ENCODE results near the gene PPFIBP2. TPM values are rescaled to one million over a fixed set of nuclear protein-coding genes. Genes with fewer than 3 reads are reported as not detected.
A peak's percentile ranks its signal among the peaks of the same experiment; 100 is the strongest.

The PPFIBP2 gene
- total RNA-seq, 1 donor from 2014 or later, result 10.1 TPM

GRCh38 chr11:7509966-7510365 lies 3.8 kb upstream of the PPFIBP2 start:
- peaks cover 23% of the 10 kb centered on the region for H3K27me3 Mint-ChIP-seq (ENCODE audit: low read depth)
- TF ChIP-seq, protein P1, sequence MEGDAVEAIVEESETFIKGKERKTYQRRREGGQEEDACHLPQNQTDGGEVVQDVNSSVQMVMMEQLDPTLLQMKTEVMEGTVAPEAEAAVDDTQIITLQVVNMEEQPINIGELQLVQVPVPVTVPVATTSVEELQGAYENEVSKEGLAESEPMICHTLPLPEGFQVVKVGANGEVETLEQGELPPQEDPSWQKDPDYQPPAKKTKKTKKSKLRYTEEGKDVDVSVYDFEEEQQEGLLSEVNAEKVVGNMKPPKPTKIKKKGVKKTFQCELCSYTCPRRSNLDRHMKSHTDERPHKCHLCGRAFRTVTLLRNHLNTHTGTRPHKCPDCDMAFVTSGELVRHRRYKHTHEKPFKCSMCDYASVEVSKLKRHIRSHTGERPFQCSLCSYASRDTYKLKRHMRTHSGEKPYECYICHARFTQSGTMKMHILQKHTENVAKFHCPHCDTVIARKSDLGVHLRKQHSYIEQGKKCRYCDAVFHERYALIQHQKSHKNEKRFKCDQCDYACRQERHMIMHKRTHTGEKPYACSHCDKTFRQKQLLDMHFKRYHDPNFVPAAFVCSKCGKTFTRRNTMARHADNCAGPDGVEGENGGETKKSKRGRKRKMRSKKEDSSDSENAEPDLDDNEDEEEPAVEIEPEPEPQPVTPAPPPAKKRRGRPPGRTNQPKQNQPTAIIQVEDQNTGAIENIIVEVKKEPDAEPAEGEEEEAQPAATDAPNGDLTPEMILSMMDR (conservative IDR thresholded peaks at IDR 0.05), result no peak
- peak overlapping the region; percentile 25 for H3K4me3 Mint-ChIP-seq
- H3K36me3 Mint-ChIP-seq (ENCODE audit: low read depth), result no peaks in the 10 kb centered on the region
- no peak overlapping the region for H3K27ac Mint-ChIP-seq (ENCODE audit: unreplicated experiment)
- DNase-seq (ENCODE audit: low read depth, low spot score), result no peak
- H3K9me3 Mint-ChIP-seq, result peaks cover 3% of the 10 kb centered on the region
- peaks cover 26% of the 10 kb centered on the region for H3K4me1 Mint-ChIP-seq

GRCh38 chr11:7511401-7511800 lies 2.4 kb upstream of the PPFIBP2 start:
- H3K4me3 Mint-ChIP-seq, result peak overlapping the region; percentile 78
- H3K27ac Mint-ChIP-seq (ENCODE audit: unreplicated experiment), result no peak overlapping the region
- peaks cover 38% of the 10 kb centered on the region for H3K27me3 Mint-ChIP-seq (ENCODE audit: low read depth)
- no peak for DNase-seq (ENCODE audit: low read depth, low spot score)
- H3K4me1 Mint-ChIP-seq, result peaks cover 26% of the 10 kb centered on the region
- no peaks in the 10 kb centered on the region for H3K36me3 Mint-ChIP-seq (ENCODE audit: low read depth)
- H3K9me3 Mint-ChIP-seq, result no peaks in the 10 kb centered on the region
- TF ChIP-seq, protein P1 (conservative IDR thresholded peaks at IDR 0.05), result no peak

DNA sequence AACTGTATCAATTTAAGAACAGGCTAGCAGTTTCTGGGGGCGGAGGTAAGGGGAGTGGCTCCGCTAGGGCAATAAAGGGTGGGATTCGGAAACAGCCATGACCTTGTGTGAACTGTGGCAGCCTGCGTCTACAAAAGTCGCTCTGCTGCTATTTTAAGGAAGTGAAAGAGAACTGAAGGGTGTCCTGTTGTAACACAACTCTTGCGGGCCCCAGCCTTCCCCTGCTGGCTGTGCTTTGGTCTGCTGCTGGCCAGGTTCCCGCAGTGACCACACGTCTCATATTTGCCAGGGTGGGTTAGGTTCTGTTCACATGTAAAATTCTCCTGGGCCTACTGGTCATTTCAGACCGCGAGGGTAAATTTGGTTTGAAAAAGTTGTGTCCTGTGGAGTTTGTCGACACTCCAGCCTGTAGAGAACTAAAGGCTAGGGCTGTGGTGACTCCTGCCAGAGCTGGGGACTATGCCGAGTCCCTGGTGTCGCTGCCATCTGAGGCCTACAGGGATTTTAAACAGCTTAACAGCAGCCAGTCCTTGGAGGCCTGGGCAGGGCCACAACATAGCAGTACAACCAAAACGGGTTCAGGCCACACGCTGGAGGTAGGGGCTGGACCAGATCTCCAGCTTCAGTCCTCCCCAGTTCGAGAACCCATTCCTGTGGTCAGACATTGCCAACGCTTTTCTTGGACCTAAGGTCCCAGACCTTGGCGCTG lies 1.1 kb upstream of the PPFIBP2 start:
- Mint-ChIP-seq H3K4me3 (peak overlapping the region; percentile 95), H3K9me3 (no peaks in the 10 kb centered on the region), H3K36me3 (ENCODE audit: low read depth) (no peaks in the 10 kb centered on the region), H3K4me1 (peaks cover 26% of the 10 kb centered on the region), H3K27me3 (ENCODE audit: low read depth) (peaks cover 43% of the 10 kb centered on the region), H3K27ac (ENCODE audit: unreplicated experiment) (no peak overlapping the region)
- DNase-seq (ENCODE audit: low read depth, low spot score), result peak; percentile 1
- TF ChIP-seq, protein P1 (conservative IDR thresholded peaks at IDR 0.05), result no peak

GRCh38 chr11:7514099-7514591 lies 346 bp downstream of the PPFIBP2 start:
- H3K4me1 Mint-ChIP-seq, result peaks cover 26% of the 10 kb centered on the region

DNA sequence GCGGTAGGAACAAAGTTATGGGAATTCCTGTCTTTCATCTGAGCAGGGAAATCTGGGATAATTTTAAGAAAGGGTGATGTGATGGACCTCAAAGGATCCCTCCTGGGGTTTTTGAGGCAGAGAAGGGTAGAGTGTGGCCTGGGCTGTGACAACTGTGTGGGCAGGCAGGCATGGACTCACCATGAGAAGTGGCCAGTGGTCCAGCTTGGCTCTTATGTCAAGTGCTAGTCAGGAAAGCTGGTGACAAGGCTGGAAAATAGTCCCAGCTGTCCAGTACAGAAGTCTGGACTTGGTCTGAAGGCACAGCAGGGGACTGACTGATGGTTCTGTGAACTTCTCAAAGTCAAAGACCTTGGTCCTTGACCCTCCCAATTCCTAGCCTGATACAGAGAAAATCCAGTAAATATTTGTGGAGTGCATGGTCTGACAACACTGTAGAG lies 1.7 kb downstream of the PPFIBP2 start:
- no peak for DNase-seq (ENCODE audit: low read depth, low spot score)
- TF ChIP-seq, protein P1 (conservative IDR thresholded peaks at IDR 0.05), result no peak
- H3K27ac Mint-ChIP-seq (ENCODE audit: unreplicated experiment), result no peak overlapping the region
- peaks cover 26% of the 10 kb centered on the region for H3K4me1 Mint-ChIP-seq
- H3K27me3 Mint-ChIP-seq (ENCODE audit: low read depth), result peaks cover 43% of the 10 kb centered on the region
- no peaks in the 10 kb centered on the region for H3K36me3 Mint-ChIP-seq (ENCODE audit: low read depth)
- H3K9me3 Mint-ChIP-seq, result peaks cover 3% of the 10 kb centered on the region
- H3K4me3 Mint-ChIP-seq, result peak overlapping the region; percentile 9

More at GRCh38 chr11:7514099-7514591, 346 bp downstream of the PPFIBP2 start:
- Mint-ChIP-seq H3K36me3 (ENCODE audit: low read depth) (no peaks in the 10 kb centered on the region), H3K4me3 (peak overlapping the region; percentile 78), H3K9me3 (peaks cover 3% of the 10 kb centered on the region), H3K27me3 (ENCODE audit: low read depth) (peaks cover 43% of the 10 kb centered on the region), H3K27ac (ENCODE audit: unreplicated experiment) (no peak overlapping the region)
- TF ChIP-seq, protein P1 (conservative IDR thresholded peaks at IDR 0.05), result no peak
- DNase-seq (ENCODE audit: low read depth, low spot score), result peak; percentile 16
